SU-DHL-6 (cell line): ENCODE measurements around the gene ZP3.

Experiments used
- H2AFZ ChIP-seq: fragments of 200-600 bp; sonication (generic); 2 replicates; pipeline ENCODE4 v1.6.1; 2014; ENCODE audit warnings: low read depth, mild to moderate bottlenecking, moderate library complexity, mixed read lengths, antibody characterized with exemption, low read length; ENCODE audit not compliant: severe bottlenecking
- H3F3A ChIP-seq: fragments of 200-600 bp; shearing (Covaris generic); 2 replicates; pipeline ENCODE4 v1.6.0; 2016; ENCODE audit warnings: antibody characterized with exemption, mild to moderate bottlenecking; ENCODE audit not compliant: insufficient read depth
- H3K27ac ChIP-seq: fragments of 200-600 bp; sonication (generic); 2 replicates; pipeline ENCODE4 v1.5.1; 2016; ENCODE audit warnings: low read depth, mild to moderate bottlenecking, low read length, moderate library complexity, mixed read lengths
- H3K27me3 ChIP-seq: fragments of 200-600 bp; sonication (generic), shearing (Covaris generic); 2 replicates; pipeline ENCODE4 v1.6.0; 2014; ENCODE audit warnings: mild to moderate bottlenecking, low read length
- H3K36me3 ChIP-seq: fragments of 200-600 bp; sonication (generic); 2 replicates; pipeline ENCODE4 v1.6.1; 2014; ENCODE audit warnings: mild to moderate bottlenecking, low read length, mixed read lengths
- H3K4me2 ChIP-seq: fragments of 300-600, 200-600 bp; shearing (Covaris generic), sonication (generic); 2 replicates; pipeline ENCODE4 v1.6.0; 2014; ENCODE audit warnings: low read length, low read depth, mild to moderate bottlenecking; ENCODE audit not compliant: poor library complexity, severe bottlenecking
- H3K4me3 ChIP-seq: fragments of 200-600 bp; sonication (generic); 2 replicates; pipeline ENCODE4 v1.5.1; 2014; ENCODE audit warnings: antibody characterized with exemption, low read length, mild to moderate bottlenecking, mixed read lengths; ENCODE audit not compliant: insufficient read depth, poor library complexity, severe bottlenecking
- H3K79me2 ChIP-seq: fragments of 200-600 bp; sonication (generic); 2 replicates; pipeline ENCODE4 v1.6.1; 2014; ENCODE audit warnings: mild to moderate bottlenecking, low read length, moderate library complexity; ENCODE audit not compliant: insufficient read depth
- H3K9ac ChIP-seq: fragments of 200-600 bp; sonication (generic); 2 replicates; pipeline ENCODE4 v1.7.0; 2014; ENCODE audit warnings: mild to moderate bottlenecking, low read length
- H3K9me2 ChIP-seq: fragments of 200-600 bp; sonication (generic); replicated peaks from 2 replicates; pipeline ENCODE4 v1.6.1; 2014; ENCODE audit warnings: low read length; ENCODE audit not compliant: insufficient read depth
- H3K9me3 ChIP-seq: fragments of 200-600 bp; sonication (generic); 2 replicates; pipeline ENCODE4 v1.6.1; 2014; ENCODE audit warnings: low read length, mixed read lengths; ENCODE audit not compliant: insufficient read depth
- H4K20me1 ChIP-seq: fragments of 200-600 bp; sonication (generic); 2 replicates; pipeline ENCODE4 v1.6.1; 2014; ENCODE audit warnings: low read depth, mild to moderate bottlenecking, antibody characterized with exemption, low read length, moderate library complexity, mixed read lengths
- CTCF ChIP-seq: fragments of 200-600 bp; sonication (generic); IDR thresholded peaks from one replicate; pipeline ENCODE4 v1.5.1; 2017; ENCODE audit warnings: antibody characterized with exemption, mild to moderate bottlenecking, low read length, moderate library complexity; ENCODE audit not compliant: insufficient read depth, poor library complexity, severe bottlenecking
- EZH2phosphoT487 ChIP-seq: fragments of 200-600 bp; sonication (generic), shearing (Covaris generic); conservative IDR thresholded peaks from 2 replicates; pipeline ENCODE4 v1.6.1; 2018; ENCODE audit warnings: mild to moderate bottlenecking, antibody characterized with exemption, low read length, moderate library complexity, mixed read lengths

ZP3 gene

GRCh38 chr7:76405738-76406137 is 19.0 kb upstream of the ZP3 start:
- TF ChIP-seq CTCF: no peak
- no peak for TF ChIP-seq EZH2phosphoT487
- Histone ChIP-seq H2AFZ (no peak overlapping the region), H3K9me2 (no peaks in the 10 kb centered on the region), H3K27me3 (no peaks in the 10 kb centered on the region), H3K36me3 (no peaks in the 10 kb centered on the region), H3K27ac (no peak overlapping the region), H3F3A (no peaks in the 10 kb centered on the region), H3K79me2 (no peaks in the 10 kb centered on the region), H3K9ac (no peak overlapping the region), H3K9me3 (no peaks in the 10 kb centered on the region), H3K4me3 (no peak overlapping the region), H3K4me2 (no peak overlapping the region), H4K20me1 (no peaks in the 10 kb centered on the region)

GRCh38 chr7:76407718-76408117 is 17.0 kb upstream of the ZP3 start:
- no peaks in the 10 kb centered on the region for H3K9me3 ChIP-seq
- no peaks in the 10 kb centered on the region for H3K36me3 ChIP-seq
- no peak overlapping the region for H2AFZ ChIP-seq
- no peaks in the 10 kb centered on the region for H4K20me1 ChIP-seq
- no peaks in the 10 kb centered on the region for H3F3A ChIP-seq
- H3K9ac ChIP-seq: no peak overlapping the region
- H3K4me2 ChIP-seq: no peak overlapping the region
- TF ChIP-seq CTCF (no peak), EZH2phosphoT487 (no peak)
- H3K9me2 ChIP-seq: no peaks in the 10 kb centered on the region
- H3K4me3 ChIP-seq: no peak overlapping the region
- no peaks in the 10 kb centered on the region for H3K79me2 ChIP-seq
- H3K27ac ChIP-seq: no peak overlapping the region
- H3K27me3 ChIP-seq: no peaks in the 10 kb centered on the region

GRCh38 chr7:76408121-76408560 is 16.6 kb upstream of the ZP3 start:
- Histone ChIP-seq H3K4me2 (no peak overlapping the region), H3K9me2 (no peaks in the 10 kb centered on the region), H3K27ac (no peak overlapping the region), H4K20me1 (no peaks in the 10 kb centered on the region), H3K36me3 (no peaks in the 10 kb centered on the region), H3K9ac (no peak overlapping the region), H3K9me3 (no peaks in the 10 kb centered on the region), H3K79me2 (no peaks in the 10 kb centered on the region), H2AFZ (no peak overlapping the region), H3K4me3 (no peak overlapping the region), H3K27me3 (no peaks in the 10 kb centered on the region), H3F3A (no peaks in the 10 kb centered on the region)
- no peak for TF ChIP-seq EZH2phosphoT487
- TF ChIP-seq CTCF: no peak

- Histone ChIP-seq H3K9me3 (no peaks in the 10 kb centered on the region), H3F3A (no peaks in the 10 kb centered on the region), H3K36me3 (no peaks in the 10 kb centered on the region), H3K79me2 (no peaks in the 10 kb centered on the region), H4K20me1 (no peaks in the 10 kb centered on the region), H3K4me2 (no peak within 1 kb of the TSS), H3K4me3 (no peak within 1 kb of the TSS), H3K27ac (no peak within 1 kb of the TSS), H3K27me3 (no peaks in the 10 kb centered on the region), H3K9ac (no peak within 1 kb of the TSS), H2AFZ (no peak within 1 kb of the TSS), H3K9me2 (no peaks in the 10 kb centered on the region)
- TF ChIP-seq CTCF (no peak), EZH2phosphoT487 (no peak)
Observed at GRCh38 chr7:76409537-76409936, 15.2 kb upstream of the ZP3 start, which contains the start of gene SSC4D. Gene SSC4D, minus strand, starts transcription at chr7:76409697. Its CDS starts 5,258 bp downstream, at chr7:76404439.
